Measurements from ENCODE around the gene SAG. TPM values are rescaled to one million over a fixed set of nuclear protein-coding genes. Genes with fewer than 3 reads are reported as not detected.

Gene SAG
- total and polyA plus RNA-seq, 10 of the 15 experiments (the other 5 are each of a cell fraction or from before 2014, with no cell fraction given) = 0.06 to 0.47 TPM; not detected in 8

DNA sequence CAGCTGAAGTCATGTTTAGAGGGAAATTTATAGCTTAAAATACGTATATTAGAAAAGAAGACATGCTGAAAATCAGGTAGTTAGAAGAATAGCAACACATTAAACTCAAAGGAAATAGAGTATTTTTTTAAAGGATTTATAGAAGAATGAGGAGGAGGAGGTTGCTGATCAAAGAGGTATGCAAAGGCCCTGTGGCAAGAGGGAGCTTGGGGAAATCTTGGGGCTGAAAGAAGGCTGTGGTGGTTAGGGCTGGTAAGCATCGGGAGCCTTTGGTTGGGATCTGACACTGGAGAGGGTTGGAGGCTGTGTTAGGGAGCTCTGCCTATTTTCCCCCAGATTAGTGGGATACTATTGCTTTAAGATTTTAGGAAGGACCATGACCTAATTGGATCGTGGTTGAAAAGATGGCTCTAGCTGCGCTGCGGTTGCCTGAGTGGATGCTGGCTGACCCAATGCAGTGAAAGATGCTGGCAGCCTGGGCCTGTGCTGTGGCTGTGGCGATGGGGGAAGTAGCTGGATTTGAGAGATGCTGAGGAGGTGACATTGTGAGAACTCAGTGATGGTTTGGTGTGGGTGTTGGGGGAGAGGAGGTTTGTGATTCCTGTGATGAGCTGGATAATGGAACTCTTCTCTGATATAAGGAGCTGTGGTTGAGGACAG, 58.4 kb downstream of the SAG start:
- in situ Hi-C loops (cut with MboI) (no loop called here), intact Hi-C loops (cut with micrococcal nuclease; ENCODE audit: unreplicated experiment) (no loop called here)
- DNase-seq (ENCODE audit: low read depth, low spot score) (no peak), FAIRE-seq (no peak), ATAC-seq (no peak)
- H3K79me2 ChIP-seq (ENCODE audit: control insufficient read depth, insufficient read depth, low read length) = peaks cover 32% of the 10 kb centered on the region
- ChIA-PET RAD21 (ENCODE audit: unreplicated experiment) (no interaction called here), CTCF (interaction anchor here (1.0 to 1.3 kb wide), 2 partner anchors 9 to 11 kb away, joined by 3 to 5 read pairs; no protein-coding TSS in a partner anchor), POLR2A (no interaction called here), SMC1A (ENCODE audit: uncharacterized antibody, unreplicated experiment) (interaction anchor here (0.7 to 1.1 kb wide), 3 partner anchors 9 to 34 kb away, joined by 3 to 4 read pairs (median 4); no protein-coding TSS in a partner anchor)
- H3K27ac ChIP-seq (ENCODE audit: control insufficient read depth, insufficient read depth) = no peak overlapping the region
- H4K20me1 ChIP-seq (ENCODE audit: control insufficient read depth, insufficient read depth) = no peaks in the 10 kb centered on the region
- 88% methylated on average over 6 of the region's 6 CpGs for WGBS (ENCODE audit: insufficient coverage, insufficient replicate concordance, low lambda C conversion rate, missing lambda C conversion rate)
- H3K27me3 ChIP-seq (replicated peaks in 1 of 2; ENCODE audit: control insufficient read depth in 2 of 2, insufficient read depth in 2 of 2, low read length in 1 of 2) = no peaks in the 10 kb centered on the region
- H3K9ac ChIP-seq (ENCODE audit: control insufficient read depth, insufficient read depth, low read length) = no peak overlapping the region
- H3K36me3 ChIP-seq (ENCODE audit: control insufficient read depth in 2 of 2, insufficient read depth in 2 of 2, low read length in 1 of 2) = no peaks in the 10 kb centered on the region; a peak in 1 of 4 replicates
- H3K4me2 ChIP-seq (ENCODE audit: control insufficient read depth, insufficient read depth) = no peak overlapping the region
- BruUV-seq (replicated peaks) = no TSS peak
- peaks cover 9% of the 10 kb centered on the region for H3K4me1 ChIP-seq (ENCODE audit: control insufficient read depth, insufficient read depth, low read length)
- no peak overlapping the region for H3K4me3 ChIP-seq
- H2AFZ ChIP-seq (ENCODE audit: control insufficient read depth, low read depth, low read length) = no peak overlapping the region
- peaks cover 15% of the 10 kb centered on the region for H3K9me3 ChIP-seq (replicated peaks; ENCODE audit: control insufficient read depth, insufficient read depth, low read length)
- TF ChIP-seq BCL11A (IDR thresholded peaks at IDR 0.05; ENCODE audit: low read depth, low read length) (no peak), SP1 (IDR thresholded peaks at IDR 0.05; ENCODE audit: low read depth, low read length) (no peak), EGR1 (IDR thresholded peaks at IDR 0.05; ENCODE audit: borderline replicate concordance in 1 of 2, low read depth in 2 of 2, low read length in 2 of 2) (no peak), BRCA1 (IDR thresholded peaks at IDR 0.05; ENCODE audit: low read depth, low read length) (no peak), NFXL1 (IDR thresholded peaks at IDR 0.05; ENCODE audit: borderline replicate concordance) (no peak), SRF (IDR thresholded peaks at IDR 0.05; ENCODE audit: low read depth in 2 of 2, low read length in 2 of 2) (no peak), CBFB (IDR thresholded peaks at IDR 0.05; ENCODE audit: low read depth) (no peak), KLF5 (IDR thresholded peaks at IDR 0.05; ENCODE audit: partially characterized antibody) (no peak), GATAD2B (conservative IDR thresholded peaks at IDR 0.05; ENCODE audit: low read depth) (no peak), NR2C1 (IDR thresholded peaks at IDR 0.05) (no peak), TCF12 (IDR thresholded peaks at IDR 0.05; ENCODE audit: low read depth, low read length) (no peak)
- TF ChIP-seq, protein P1, sequence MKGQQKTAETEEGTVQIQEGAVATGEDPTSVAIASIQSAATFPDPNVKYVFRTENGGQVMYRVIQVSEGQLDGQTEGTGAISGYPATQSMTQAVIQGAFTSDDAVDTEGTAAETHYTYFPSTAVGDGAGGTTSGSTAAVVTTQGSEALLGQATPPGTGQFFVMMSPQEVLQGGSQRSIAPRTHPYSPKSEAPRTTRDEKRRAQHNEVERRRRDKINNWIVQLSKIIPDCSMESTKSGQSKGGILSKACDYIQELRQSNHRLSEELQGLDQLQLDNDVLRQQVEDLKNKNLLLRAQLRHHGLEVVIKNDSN (IDR thresholded peaks at IDR 0.05; ENCODE audit: borderline replicate concordance, extremely low read length, insufficient read depth, low read depth, low read length) = no peak
- TF ChIP-seq, protein P2, sequence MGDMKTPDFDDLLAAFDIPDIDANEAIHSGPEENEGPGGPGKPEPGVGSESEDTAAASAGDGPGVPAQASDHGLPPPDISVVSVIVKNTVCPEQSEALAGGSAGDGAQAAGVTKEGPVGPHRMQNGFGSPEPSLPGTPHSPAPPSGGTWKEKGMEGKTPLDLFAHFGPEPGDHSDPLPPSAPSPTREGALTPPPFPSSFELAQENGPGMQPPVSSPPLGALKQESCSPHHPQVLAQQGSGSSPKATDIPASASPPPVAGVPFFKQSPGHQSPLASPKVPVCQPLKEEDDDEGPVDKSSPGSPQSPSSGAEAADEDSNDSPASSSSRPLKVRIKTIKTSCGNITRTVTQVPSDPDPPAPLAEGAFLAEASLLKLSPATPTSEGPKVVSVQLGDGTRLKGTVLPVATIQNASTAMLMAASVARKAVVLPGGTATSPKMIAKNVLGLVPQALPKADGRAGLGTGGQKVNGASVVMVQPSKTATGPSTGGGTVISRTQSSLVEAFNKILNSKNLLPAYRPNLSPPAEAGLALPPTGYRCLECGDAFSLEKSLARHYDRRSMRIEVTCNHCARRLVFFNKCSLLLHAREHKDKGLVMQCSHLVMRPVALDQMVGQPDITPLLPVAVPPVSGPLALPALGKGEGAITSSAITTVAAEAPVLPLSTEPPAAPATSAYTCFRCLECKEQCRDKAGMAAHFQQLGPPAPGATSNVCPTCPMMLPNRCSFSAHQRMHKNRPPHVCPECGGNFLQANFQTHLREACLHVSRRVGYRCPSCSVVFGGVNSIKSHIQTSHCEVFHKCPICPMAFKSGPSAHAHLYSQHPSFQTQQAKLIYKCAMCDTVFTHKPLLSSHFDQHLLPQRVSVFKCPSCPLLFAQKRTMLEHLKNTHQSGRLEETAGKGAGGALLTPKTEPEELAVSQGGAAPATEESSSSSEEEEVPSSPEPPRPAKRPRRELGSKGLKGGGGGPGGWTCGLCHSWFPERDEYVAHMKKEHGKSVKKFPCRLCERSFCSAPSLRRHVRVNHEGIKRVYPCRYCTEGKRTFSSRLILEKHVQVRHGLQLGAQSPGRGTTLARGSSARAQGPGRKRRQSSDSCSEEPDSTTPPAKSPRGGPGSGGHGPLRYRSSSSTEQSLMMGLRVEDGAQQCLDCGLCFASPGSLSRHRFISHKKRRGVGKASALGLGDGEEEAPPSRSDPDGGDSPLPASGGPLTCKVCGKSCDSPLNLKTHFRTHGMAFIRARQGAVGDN (IDR thresholded peaks at IDR 0.05) = no peak
- TF ChIP-seq, protein P3, sequence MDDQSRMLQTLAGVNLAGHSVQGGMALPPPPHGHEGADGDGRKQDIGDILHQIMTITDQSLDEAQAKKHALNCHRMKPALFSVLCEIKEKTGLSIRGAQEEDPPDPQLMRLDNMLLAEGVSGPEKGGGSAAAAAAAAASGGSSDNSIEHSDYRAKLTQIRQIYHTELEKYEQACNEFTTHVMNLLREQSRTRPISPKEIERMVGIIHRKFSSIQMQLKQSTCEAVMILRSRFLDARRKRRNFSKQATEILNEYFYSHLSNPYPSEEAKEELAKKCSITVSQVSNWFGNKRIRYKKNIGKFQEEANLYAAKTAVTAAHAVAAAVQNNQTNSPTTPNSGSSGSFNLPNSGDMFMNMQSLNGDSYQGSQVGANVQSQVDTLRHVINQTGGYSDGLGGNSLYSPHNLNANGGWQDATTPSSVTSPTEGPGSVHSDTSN (IDR thresholded peaks at IDR 0.05; ENCODE audit: insufficient replicate concordance, low read depth, low read length) = no peak
- TF ChIP-seq, protein P4, sequence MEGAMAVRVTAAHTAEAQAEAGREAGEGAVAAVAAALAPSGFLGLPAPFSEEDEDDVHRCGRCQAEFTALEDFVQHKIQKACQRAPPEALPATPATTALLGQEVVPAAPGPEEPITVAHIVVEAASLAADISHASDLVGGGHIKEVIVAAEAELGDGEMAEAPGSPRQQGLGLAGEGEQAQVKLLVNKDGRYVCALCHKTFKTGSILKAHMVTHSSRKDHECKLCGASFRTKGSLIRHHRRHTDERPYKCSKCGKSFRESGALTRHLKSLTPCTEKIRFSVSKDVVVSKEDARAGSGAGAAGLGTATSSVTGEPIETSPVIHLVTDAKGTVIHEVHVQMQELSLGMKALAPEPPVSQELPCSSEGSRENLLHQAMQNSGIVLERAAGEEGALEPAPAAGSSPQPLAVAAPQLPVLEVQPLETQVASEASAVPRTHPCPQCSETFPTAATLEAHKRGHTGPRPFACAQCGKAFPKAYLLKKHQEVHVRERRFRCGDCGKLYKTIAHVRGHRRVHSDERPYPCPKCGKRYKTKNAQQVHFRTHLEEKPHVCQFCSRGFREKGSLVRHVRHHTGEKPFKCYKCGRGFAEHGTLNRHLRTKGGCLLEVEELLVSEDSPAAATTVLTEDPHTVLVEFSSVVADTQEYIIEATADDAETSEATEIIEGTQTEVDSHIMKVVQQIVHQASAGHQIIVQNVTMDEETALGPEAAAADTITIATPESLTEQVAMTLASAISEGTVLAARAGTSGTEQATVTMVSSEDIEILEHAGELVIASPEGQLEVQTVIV (IDR thresholded peaks at IDR 0.05; ENCODE audit: borderline replicate concordance, partially characterized antibody) = no peak
